ENCODE data around the gene ZBTB17.

The ZBTB17 gene

GRCh38 chr1:15970911-15971310 is 5.0 kb downstream of the ZBTB17 start:
- Histone ChIP-seq H3K27ac (ENCODE audit: low read depth, low read length) (no peak overlapping the region), H3K4me1 (ENCODE audit: control insufficient read depth in 5 of 5, insufficient read depth in 5 of 5, low read length in 5 of 5) (peaks cover 4 to 24% (median 21%) of the 10 kb centered on the region in 5 donors), H3K9me3 (ENCODE audit: control insufficient read depth in 5 of 5, low read length in 5 of 5) (peaks cover 0 to 4% (median 0%) of the 10 kb centered on the region in 5 donors), H3K4me3 (ENCODE audit: low read depth in 1 of 5, low read length in 5 of 5) (no peak overlapping the region), H3K36me3 (ENCODE audit: control insufficient read depth in 5 of 5, insufficient read depth in 5 of 5, low read length in 5 of 5) (peaks cover 0 to 30% (median 23%) of the 10 kb centered on the region in 5 donors), H3K27me3 (ENCODE audit: control insufficient read depth in 5 of 5, insufficient read depth in 4 of 5, low read length in 5 of 5) (no peaks in the 10 kb centered on the region), H3K9ac (ENCODE audit: low read length in 5 of 5) (no peak overlapping the region)

- Histone ChIP-seq H3K4me1 (ENCODE audit: control insufficient read depth in 5 of 5, insufficient read depth in 5 of 5, low read length in 5 of 5) (peaks cover 7 to 24% (median 20%) of the 10 kb centered on the region in 5 donors), H3K9me3 (ENCODE audit: control insufficient read depth in 5 of 5, low read length in 5 of 5) (peaks cover 0 to 4% (median 0%) of the 10 kb centered on the region in 5 donors), H3K9ac (ENCODE audit: low read length in 5 of 5) (no peak overlapping the region), H3K36me3 (ENCODE audit: control insufficient read depth in 5 of 5, insufficient read depth in 5 of 5, low read length in 5 of 5) (peaks cover 0 to 30% (median 23%) of the 10 kb centered on the region in 5 donors), H3K27me3 (ENCODE audit: control insufficient read depth in 5 of 5, insufficient read depth in 4 of 5, low read length in 5 of 5) (no peaks in the 10 kb centered on the region), H3K4me3 (ENCODE audit: low read depth in 1 of 5, low read length in 5 of 5) (no peak overlapping the region), H3K27ac (ENCODE audit: low read depth, low read length) (no peak overlapping the region)
Measured at GRCh38 chr1:15969321-15969880, 6.5 kb downstream of the ZBTB17 start.

- Histone ChIP-seq H3K9me3 (ENCODE audit: control insufficient read depth in 5 of 5, low read length in 5 of 5) (peaks cover 0 to 4% (median 0%) of the 10 kb centered on the region in 5 donors), H3K36me3 (ENCODE audit: control insufficient read depth in 5 of 5, insufficient read depth in 5 of 5, low read length in 5 of 5) (peaks cover 0 to 27% (median 23%) of the 10 kb centered on the region in 5 donors), H3K4me3 (ENCODE audit: low read depth in 1 of 5, low read length in 5 of 5) (no peak overlapping the region), H3K4me1 (ENCODE audit: control insufficient read depth in 5 of 5, insufficient read depth in 5 of 5, low read length in 5 of 5) (peaks cover 7 to 29% (median 20%) of the 10 kb centered on the region in 5 donors), H3K9ac (ENCODE audit: low read length in 5 of 5) (no peak overlapping the region), H3K27me3 (ENCODE audit: control insufficient read depth in 5 of 5, insufficient read depth in 4 of 5, low read length in 5 of 5) (no peaks in the 10 kb centered on the region), H3K27ac (ENCODE audit: low read depth, low read length) (no peak overlapping the region)
Measured at GRCh38 chr1:15968172-15968571, 7.7 kb downstream of the ZBTB17 start.

GRCh38 chr1:15966956-15967344 is 9.0 kb downstream of the ZBTB17 start:
- no peak overlapping the region for H3K4me3 ChIP-seq (ENCODE audit: low read depth in 1 of 5, low read length in 5 of 5)
- no peaks in the 10 kb centered on the region for H3K27me3 ChIP-seq (ENCODE audit: control insufficient read depth in 5 of 5, insufficient read depth in 4 of 5, low read length in 5 of 5)
- H3K27ac ChIP-seq (ENCODE audit: low read depth, low read length), result no peak overlapping the region
- H3K9me3 ChIP-seq (ENCODE audit: control insufficient read depth in 5 of 5, low read length in 5 of 5), result no peaks in the 10 kb centered on the region
- H3K9ac ChIP-seq (ENCODE audit: low read length in 5 of 5), result no peak overlapping the region
- peaks cover 7 to 29% (median 20%) of the 10 kb centered on the region in 5 donors for H3K4me1 ChIP-seq (ENCODE audit: control insufficient read depth in 5 of 5, insufficient read depth in 5 of 5, low read length in 5 of 5)
- peaks cover 0 to 17% (median 16%) of the 10 kb centered on the region in 5 donors for H3K36me3 ChIP-seq (ENCODE audit: control insufficient read depth in 5 of 5, insufficient read depth in 5 of 5, low read length in 5 of 5)

- no peaks in the 10 kb centered on the region for H3K27me3 ChIP-seq (ENCODE audit: control insufficient read depth in 5 of 5, insufficient read depth in 4 of 5, low read length in 5 of 5)
- H3K27ac ChIP-seq (ENCODE audit: low read depth, low read length), result peak overlapping the region; percentile 87
- H3K4me3 ChIP-seq (ENCODE audit: low read depth in 1 of 5, low read length in 5 of 5), result peak overlapping the region in 2 of 5 donors; percentile 5 to 35
- no peaks in the 10 kb centered on the region for H3K9me3 ChIP-seq (ENCODE audit: control insufficient read depth in 5 of 5, low read length in 5 of 5)
- H3K9ac ChIP-seq (ENCODE audit: low read length in 5 of 5), result peak overlapping the region; percentile 12 to 84 (median 54)
- H3K36me3 ChIP-seq (ENCODE audit: control insufficient read depth in 5 of 5, insufficient read depth in 5 of 5, low read length in 5 of 5), result peaks cover 0 to 13% (median 12%) of the 10 kb centered on the region in 5 donors
- H3K4me1 ChIP-seq (ENCODE audit: control insufficient read depth in 5 of 5, insufficient read depth in 5 of 5, low read length in 5 of 5), result peaks cover 7 to 29% (median 20%) of the 10 kb centered on the region in 5 donors
Measured at GRCh38 chr1:15966081-15966955, 9.6 kb downstream of the ZBTB17 start.

GRCh38 chr1:15965228-15965767 is 10.6 kb downstream of the ZBTB17 start:
- no peaks in the 10 kb centered on the region for H3K9me3 ChIP-seq (ENCODE audit: control insufficient read depth in 5 of 5, low read length in 5 of 5)
- H3K36me3 ChIP-seq (ENCODE audit: control insufficient read depth in 5 of 5, insufficient read depth in 5 of 5, low read length in 5 of 5), result peaks cover 0 to 13% (median 12%) of the 10 kb centered on the region in 5 donors
- H3K4me1 ChIP-seq (ENCODE audit: control insufficient read depth in 5 of 5, insufficient read depth in 5 of 5, low read length in 5 of 5), result peaks cover 7 to 29% (median 20%) of the 10 kb centered on the region in 5 donors
- H3K4me3 ChIP-seq (ENCODE audit: low read depth in 1 of 5, low read length in 5 of 5), result peak overlapping the region in 1 of 5 donors; percentile 6
- peak overlapping the region in 2 of 5 donors; percentile 54 to 84 for H3K9ac ChIP-seq (ENCODE audit: low read length in 5 of 5)
- H3K27ac ChIP-seq (ENCODE audit: low read depth, low read length), result peak overlapping the region; percentile 87
- H3K27me3 ChIP-seq (ENCODE audit: control insufficient read depth in 5 of 5, insufficient read depth in 4 of 5, low read length in 5 of 5), result no peaks in the 10 kb centered on the region

- Histone ChIP-seq H3K9ac (ENCODE audit: low read length in 5 of 5) (no peak overlapping the region), H3K9me3 (ENCODE audit: control insufficient read depth in 5 of 5, low read length in 5 of 5) (no peaks in the 10 kb centered on the region), H3K4me3 (ENCODE audit: low read depth in 1 of 5, low read length in 5 of 5) (no peak overlapping the region), H3K4me1 (ENCODE audit: control insufficient read depth in 5 of 5, insufficient read depth in 5 of 5, low read length in 5 of 5) (peaks cover 7 to 33% (median 21%) of the 10 kb centered on the region in 5 donors), H3K27me3 (ENCODE audit: control insufficient read depth in 5 of 5, insufficient read depth in 4 of 5, low read length in 5 of 5) (no peaks in the 10 kb centered on the region), H3K36me3 (ENCODE audit: control insufficient read depth in 5 of 5, insufficient read depth in 5 of 5, low read length in 5 of 5) (peaks cover 0 to 7% (median 5%) of the 10 kb centered on the region in 5 donors), H3K27ac (ENCODE audit: low read depth, low read length) (no peak overlapping the region)
Measured at GRCh38 chr1:15963968-15964648, 11.8 kb downstream of the ZBTB17 start.

GRCh38 chr1:15963363-15963967 is 12.4 kb downstream of the ZBTB17 start:
- Histone ChIP-seq H3K27ac (ENCODE audit: low read depth, low read length) (no peak overlapping the region), H3K9ac (ENCODE audit: low read length in 5 of 5) (no peak overlapping the region), H3K9me3 (ENCODE audit: control insufficient read depth in 5 of 5, low read length in 5 of 5) (no peaks in the 10 kb centered on the region), H3K4me3 (ENCODE audit: low read depth in 1 of 5, low read length in 5 of 5) (no peak overlapping the region), H3K36me3 (ENCODE audit: control insufficient read depth in 5 of 5, insufficient read depth in 5 of 5, low read length in 5 of 5) (peaks cover 0 to under 1% (median 0%) of the 10 kb centered on the region in 5 donors), H3K27me3 (ENCODE audit: control insufficient read depth in 5 of 5, insufficient read depth in 4 of 5, low read length in 5 of 5) (no peaks in the 10 kb centered on the region), H3K4me1 (ENCODE audit: control insufficient read depth in 5 of 5, insufficient read depth in 5 of 5, low read length in 5 of 5) (peaks cover 9 to 40% (median 25%) of the 10 kb centered on the region in 5 donors)

GRCh38 chr1:15962671-15963362 is 13.1 kb downstream of the ZBTB17 start:
- Histone ChIP-seq H3K9ac (ENCODE audit: low read length in 5 of 5) (no peak overlapping the region), H3K9me3 (ENCODE audit: control insufficient read depth in 5 of 5, low read length in 5 of 5) (no peaks in the 10 kb centered on the region), H3K27ac (ENCODE audit: low read depth, low read length) (no peak overlapping the region)

More at GRCh38 chr1:15962671-15963362, 13.1 kb downstream of the ZBTB17 start:
- Histone ChIP-seq H3K4me1 (ENCODE audit: control insufficient read depth in 5 of 5, insufficient read depth in 5 of 5, low read length in 5 of 5) (peaks cover 10 to 42% (median 30%) of the 10 kb centered on the region in 5 donors), H3K36me3 (ENCODE audit: control insufficient read depth in 5 of 5, insufficient read depth in 5 of 5, low read length in 5 of 5) (no peaks in the 10 kb centered on the region), H3K4me3 (ENCODE audit: low read depth in 1 of 5, low read length in 5 of 5) (no peak overlapping the region), H3K27me3 (ENCODE audit: control insufficient read depth in 5 of 5, insufficient read depth in 4 of 5, low read length in 5 of 5) (no peaks in the 10 kb centered on the region)
